Nasal cavity respiratory epithelium epithelial cell of viscerocranial mucosa (primary cell): Measurements from ENCODE around the gene BTNL9. TPM values are rescaled to one million over a fixed set of nuclear protein-coding genes. Genes with fewer than 3 reads are reported as not detected.

Experiments
- total RNA-seq: library from RNA; depleted of rRNA; stranded (reverse); fragments of >200 nt; gene quantifications from 2 replicates; pipeline ENCODE4 v1.2.3, GENCODE V29; 2014

Gene BTNL9
- 0.07 TPM in 1 of 2 replicates, not detected in the other for total RNA-seq

GRCh38 chr5:181039931-181040630 lies at the start of gene BTNL9:
BTNL9 (plus strand) TSS chr5:181040266; CDS start chr5:181045490, 5,224 bp downstream.

Other genes starting within 250 kb of the BTNL9 start
- gene MGAT1, start 237.5 kb upstream of the BTNL9 start, total RNA-seq, result 71.4 and 103 TPM in 2 replicates
- gene ZFP62, start 179.0 kb upstream of the BTNL9 start, total RNA-seq, result 14.7 and 38.8 TPM in 2 replicates
- gene BTNL8, start 141.1 kb upstream of the BTNL9 start, total RNA-seq, result not detected in 2 replicates
- not detected in 2 replicates for gene BTNL3, start 51.4 kb upstream of the BTNL9 start, total RNA-seq
- gene OR2V1, start 90.9 kb downstream of the BTNL9 start, total RNA-seq, result not detected in 2 replicates
- not detected in 2 replicates for gene OR2V2, start 107.3 kb downstream of the BTNL9 start, total RNA-seq
- gene TRIM7, start 164.9 kb downstream of the BTNL9 start, total RNA-seq, result 12.8 and 15.7 TPM in 2 replicates
- gene TRIM41, start 183.0 kb downstream of the BTNL9 start, total RNA-seq, result 18.8 and 20.1 TPM in 2 replicates
- gene RACK1, start 203.6 kb downstream of the BTNL9 start, total RNA-seq, result 4,498 and 5,913 TPM in 2 replicates
- gene TRIM52, start 220.9 kb downstream of the BTNL9 start, total RNA-seq, result 1.4 and 7.4 TPM in 2 replicates